Measurements from ENCODE around the gene KRT4. TPM values are rescaled to one million over a fixed set of nuclear protein-coding genes. Genes with fewer than 3 reads are reported as not detected.

Gene KRT4
- not detected for total RNA-seq
- 0.15 TPM for polyA plus RNA-seq (ENCODE audit: insufficient read depth, low read depth, low replicate concordance)
- long read RNA-seq, donor 1, result 0 reads
- long read RNA-seq, donor 2, result 0 reads
- long read RNA-seq, donor 3, result 0 reads
- long read RNA-seq, donor 4, result 0 reads
- long read RNA-seq, donor 5, result 0 reads
- long read RNA-seq, donor 6, result 0 reads
- long read RNA-seq, donor 7, result 0 reads
- long read RNA-seq, donor 8, result 0 reads
- long read RNA-seq, donor 9, result 0 reads
- long read RNA-seq, donor 10, result 0 reads

- Histone ChIP-seq H3K9me3 (ENCODE audit: control insufficient read depth in 2 of 3, insufficient read depth in 1 of 3, low read length in 3 of 3) (no peaks in the 10 kb centered on the region), H3K27ac (ENCODE audit: low read depth in 2 of 2, low read length in 2 of 2) (no peak within 1 kb of the TSS), H3K4me3 (ENCODE audit: low read length in 3 of 3) (no peak within 1 kb of the TSS), H3K9ac (ENCODE audit: low read length in 3 of 3) (no peak within 1 kb of the TSS), H3K4me1 (ENCODE audit: control insufficient read depth in 2 of 3, insufficient read depth in 2 of 3, low read depth in 1 of 3, low read length in 3 of 3) (no peaks in the 10 kb centered on the region), H3K36me3 (ENCODE audit: control insufficient read depth in 2 of 3, insufficient read depth in 3 of 3, low read length in 3 of 3) (no peaks in the 10 kb centered on the region), H3K27me3 (ENCODE audit: control insufficient read depth, insufficient read depth, low read length) (no peaks in the 10 kb centered on the region)
- DNase-seq (no peak), FAIRE-seq (no peak)
- TF ChIP-seq, protein P1, sequence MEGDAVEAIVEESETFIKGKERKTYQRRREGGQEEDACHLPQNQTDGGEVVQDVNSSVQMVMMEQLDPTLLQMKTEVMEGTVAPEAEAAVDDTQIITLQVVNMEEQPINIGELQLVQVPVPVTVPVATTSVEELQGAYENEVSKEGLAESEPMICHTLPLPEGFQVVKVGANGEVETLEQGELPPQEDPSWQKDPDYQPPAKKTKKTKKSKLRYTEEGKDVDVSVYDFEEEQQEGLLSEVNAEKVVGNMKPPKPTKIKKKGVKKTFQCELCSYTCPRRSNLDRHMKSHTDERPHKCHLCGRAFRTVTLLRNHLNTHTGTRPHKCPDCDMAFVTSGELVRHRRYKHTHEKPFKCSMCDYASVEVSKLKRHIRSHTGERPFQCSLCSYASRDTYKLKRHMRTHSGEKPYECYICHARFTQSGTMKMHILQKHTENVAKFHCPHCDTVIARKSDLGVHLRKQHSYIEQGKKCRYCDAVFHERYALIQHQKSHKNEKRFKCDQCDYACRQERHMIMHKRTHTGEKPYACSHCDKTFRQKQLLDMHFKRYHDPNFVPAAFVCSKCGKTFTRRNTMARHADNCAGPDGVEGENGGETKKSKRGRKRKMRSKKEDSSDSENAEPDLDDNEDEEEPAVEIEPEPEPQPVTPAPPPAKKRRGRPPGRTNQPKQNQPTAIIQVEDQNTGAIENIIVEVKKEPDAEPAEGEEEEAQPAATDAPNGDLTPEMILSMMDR (IDR thresholded peaks at IDR 0.05; ENCODE audit: borderline replicate concordance, extremely low read depth, insufficient read depth), result no peak
- intact Hi-C loops (cut with DNase I), result no loop called here
These were observed at the start of gene KRT4 for GRCh38 chr12:52813885-52814709. KRT4 (minus strand) TSS chr12:52814116; CDS start chr12:52814058, 58 bp downstream.

DNA sequence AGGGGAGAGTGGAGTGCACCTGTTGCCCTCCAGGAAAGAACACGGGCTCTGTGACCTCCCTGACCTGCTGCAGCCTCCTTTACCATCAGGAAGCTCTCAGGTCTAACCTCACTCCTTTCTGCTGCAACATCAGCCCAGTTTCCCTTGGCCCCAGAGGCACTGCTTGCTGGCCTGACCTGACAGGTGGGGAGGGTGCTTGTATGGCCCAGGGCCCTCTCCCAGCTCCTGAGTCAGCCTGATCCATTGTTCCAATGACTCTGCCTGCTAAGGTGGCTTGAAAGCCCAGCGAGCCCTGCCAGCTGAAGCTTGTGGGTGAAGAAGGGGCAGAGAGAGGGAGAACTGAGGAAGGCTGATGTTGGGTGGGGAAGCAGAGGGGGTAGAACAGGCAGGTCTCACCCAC is 48.1 kb upstream of the KRT4 start:
- Histone ChIP-seq H3K9me3 (ENCODE audit: control insufficient read depth in 2 of 3, insufficient read depth in 1 of 3, low read length in 3 of 3) (no peaks in the 10 kb centered on the region), H3K27me3 (ENCODE audit: control insufficient read depth, insufficient read depth, low read length) (no peaks in the 10 kb centered on the region), H3K9ac (ENCODE audit: low read length in 3 of 3) (no peak overlapping the region), H3K4me3 (ENCODE audit: low read length in 3 of 3) (no peak overlapping the region), H3K4me1 (ENCODE audit: control insufficient read depth in 2 of 3, insufficient read depth in 2 of 3, low read depth in 1 of 3, low read length in 3 of 3) (no peaks in the 10 kb centered on the region), H3K27ac (ENCODE audit: low read depth in 2 of 2, low read length in 2 of 2) (no peak overlapping the region), H3K36me3 (ENCODE audit: control insufficient read depth in 2 of 3, insufficient read depth in 3 of 3, low read length in 3 of 3) (no peaks in the 10 kb centered on the region)
- FAIRE-seq, result no peak
- intact Hi-C loops (cut with DNase I), result no loop called here
- DNase-seq, result peak in 1 of 5 donors; percentile 39
- TF ChIP-seq, protein P1 (IDR thresholded peaks at IDR 0.05; ENCODE audit: borderline replicate concordance, extremely low read depth, insufficient read depth), result no peak

DNA sequence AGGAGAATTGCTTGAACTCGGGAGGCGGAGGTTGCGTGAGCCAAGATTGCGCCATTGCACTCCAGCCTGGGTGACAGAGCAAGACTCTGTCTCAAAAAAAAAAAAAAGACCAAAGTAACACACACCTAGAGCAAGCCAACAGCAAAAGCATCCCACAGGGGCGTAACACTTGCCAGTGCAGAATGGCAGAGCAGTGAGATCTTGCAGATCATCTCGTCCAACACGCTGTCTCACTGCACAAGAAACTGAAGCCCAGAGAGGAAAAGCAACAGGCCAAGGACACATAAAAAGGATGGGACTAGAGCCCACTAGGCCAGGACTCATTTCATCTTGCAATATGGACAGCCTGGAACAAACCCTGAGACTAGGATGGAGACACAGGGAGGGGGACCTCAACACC is 47.6 kb upstream of the KRT4 start:
- DNase-seq, result no peak
- Histone ChIP-seq H3K4me3 (ENCODE audit: low read length in 3 of 3) (no peak overlapping the region), H3K9ac (ENCODE audit: low read length in 3 of 3) (no peak overlapping the region), H3K36me3 (ENCODE audit: control insufficient read depth in 2 of 3, insufficient read depth in 3 of 3, low read length in 3 of 3) (no peaks in the 10 kb centered on the region), H3K9me3 (ENCODE audit: control insufficient read depth in 2 of 3, insufficient read depth in 1 of 3, low read length in 3 of 3) (no peaks in the 10 kb centered on the region), H3K27ac (ENCODE audit: low read depth in 2 of 2, low read length in 2 of 2) (no peak overlapping the region), H3K4me1 (ENCODE audit: control insufficient read depth in 2 of 3, insufficient read depth in 2 of 3, low read depth in 1 of 3, low read length in 3 of 3) (no peaks in the 10 kb centered on the region), H3K27me3 (ENCODE audit: control insufficient read depth, insufficient read depth, low read length) (no peaks in the 10 kb centered on the region)
- TF ChIP-seq, protein P1 (IDR thresholded peaks at IDR 0.05; ENCODE audit: borderline replicate concordance, extremely low read depth, insufficient read depth), result no peak
- intact Hi-C loops (cut with DNase I), result no loop called here
- no peak for FAIRE-seq
